ENCODE measurements around the gene LARGE1.
"Not testable (repeated sequence)": the region's sequence is repeated elsewhere in the genome, so short reads cannot be mapped to it uniquely, and the experiment has no call there.

LARGE1 gene

DNA sequence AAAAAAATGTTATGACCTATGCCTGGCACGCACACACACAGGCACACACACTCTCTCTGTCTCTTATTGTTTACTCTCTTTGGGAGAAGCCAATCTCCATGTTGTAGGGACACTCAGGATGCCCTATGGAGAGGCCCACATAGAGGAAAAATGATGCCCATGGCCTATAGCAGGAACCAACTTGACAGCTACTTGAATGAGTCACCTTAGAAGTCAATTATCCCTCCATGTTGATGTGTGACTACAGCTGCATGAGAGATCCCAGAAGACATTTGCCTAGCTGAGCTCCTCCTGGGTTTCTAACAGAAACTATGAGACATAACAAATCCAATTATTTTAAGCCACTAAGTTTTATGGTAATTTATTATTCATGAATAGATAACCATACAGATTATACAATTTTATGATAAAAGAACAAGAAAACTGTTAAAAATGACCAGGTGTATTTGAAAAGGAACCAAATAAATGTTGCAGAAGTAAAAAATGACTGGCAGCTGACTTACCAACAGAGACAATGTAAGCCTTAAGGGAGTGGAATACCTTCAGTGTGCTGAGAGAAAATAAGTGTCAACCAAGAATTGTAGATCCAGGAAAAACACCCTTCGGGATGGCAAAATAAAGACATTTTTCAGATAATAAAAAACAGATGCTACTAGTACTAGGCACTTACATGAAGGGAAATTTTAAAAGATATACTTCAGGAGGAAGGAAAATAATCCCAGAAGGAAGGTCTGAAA lies 458.4 kb downstream of the LARGE1 start:
- DNase-seq, result no peak

DNA sequence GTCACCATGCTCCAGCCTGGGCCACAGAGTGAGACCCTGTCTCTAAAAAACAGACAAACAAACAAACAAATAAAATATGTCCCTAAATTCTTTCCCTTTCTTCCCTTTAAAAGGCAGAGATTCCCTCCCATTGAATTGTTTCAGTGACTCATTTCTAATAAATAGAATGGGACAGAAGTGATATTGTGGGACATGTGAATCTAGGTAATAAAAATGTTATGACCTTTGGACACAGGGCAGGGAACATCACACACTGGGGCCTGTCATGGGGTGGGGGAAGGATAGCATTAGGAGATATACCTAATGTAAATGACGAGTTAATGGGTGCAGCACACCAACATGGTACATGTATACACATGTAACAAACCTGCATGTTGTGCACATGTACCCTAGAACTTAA lies 459.0 kb downstream of the LARGE1 start:
- not testable (repeated sequence) for DNase-seq

- no peak for DNase-seq
Measured at GRCh38 chr22:33459137-33459536, 461.1 kb downstream of the LARGE1 start.

GRCh38 chr22:33456511-33456910 lies 463.8 kb downstream of the LARGE1 start:
- DNase-seq, result no peak

DNA sequence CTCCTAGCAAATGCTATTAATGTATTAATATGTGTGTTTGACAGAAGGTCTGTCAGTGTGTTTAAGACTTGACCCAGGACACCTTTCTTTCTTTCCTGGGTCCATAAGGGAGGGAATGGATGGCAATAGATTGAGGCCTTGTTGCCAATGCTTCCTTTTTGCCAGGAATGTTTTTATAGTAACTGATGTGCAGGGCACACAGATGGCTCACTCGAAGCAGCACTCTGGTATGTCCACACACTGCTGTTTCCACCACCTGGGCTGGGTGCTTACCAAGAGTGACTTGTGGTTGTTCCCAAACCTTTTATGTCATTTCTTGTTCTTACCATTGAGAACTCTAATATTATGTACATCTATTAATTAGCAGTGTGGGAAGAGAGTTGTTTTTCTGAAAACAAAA lies 465.2 kb downstream of the LARGE1 start:
- DNase-seq, result no peak

DNA sequence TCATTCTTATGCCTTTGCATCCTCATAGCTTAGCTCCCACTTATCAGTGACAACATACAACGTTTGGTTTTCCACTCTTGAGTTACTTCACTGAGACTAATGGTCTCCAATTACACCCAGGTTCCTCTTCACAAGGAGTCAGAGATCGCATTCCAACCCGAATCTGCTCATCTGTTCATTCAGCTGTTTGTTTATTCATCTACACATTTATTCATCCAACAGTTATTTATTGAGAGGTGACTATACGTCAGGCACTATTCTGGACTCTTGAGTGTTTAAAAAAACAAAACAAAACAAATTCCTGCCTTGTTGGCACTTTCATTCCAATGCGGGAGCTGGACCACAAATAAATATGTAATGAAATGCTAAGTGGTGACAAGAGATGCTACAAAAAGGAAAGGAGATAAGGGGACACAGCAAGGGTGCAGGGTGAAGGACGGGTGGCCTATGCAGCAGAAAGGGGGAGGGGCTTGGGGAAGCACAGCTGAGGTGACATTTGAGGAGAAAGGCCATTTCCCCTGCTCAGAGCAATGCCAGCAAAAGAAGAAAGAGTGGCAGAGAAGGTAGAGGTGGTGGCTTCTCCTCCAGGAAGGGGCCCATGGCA lies 468.3 kb downstream of the LARGE1 start:
- no peak for DNase-seq

GRCh38 chr22:33450756-33451155 lies 469.5 kb downstream of the LARGE1 start:
- DNase-seq, result no peak

GRCh38 chr22:33447733-33448132 lies 472.5 kb downstream of the LARGE1 start:
- no peak for DNase-seq

DNA sequence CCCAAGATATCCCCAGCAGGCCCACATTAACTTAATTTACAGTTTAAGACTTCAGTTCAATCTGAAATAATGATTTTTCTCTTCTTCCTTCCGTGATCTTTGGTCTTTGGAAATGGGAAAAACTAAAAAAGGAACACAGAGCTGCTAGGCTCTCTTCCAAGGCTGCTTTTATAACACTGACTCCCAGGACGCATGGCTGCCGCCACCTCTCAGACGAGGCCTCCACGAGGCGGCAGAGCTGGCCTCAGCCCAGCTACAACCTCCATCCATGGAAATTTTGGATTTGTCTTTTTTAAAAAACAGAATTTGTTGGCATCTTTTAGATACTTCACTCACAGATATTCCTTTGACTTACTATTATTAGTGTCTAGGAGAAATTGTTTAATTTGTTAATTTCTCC lies 476.6 kb downstream of the LARGE1 start:
- DNase-seq, result no peak

- peak; percentile 2 for DNase-seq
Measured at GRCh38 chr22:33440756-33441155, 479.5 kb downstream of the LARGE1 start.

- peak; percentile 56 for DNase-seq
Measured at GRCh38 chr22:33438273-33438672, 482.0 kb downstream of the LARGE1 start.

- DNase-seq, result no peak
Measured at GRCh38 chr22:33431300-33431699, 489.0 kb downstream of the LARGE1 start.

- DNase-seq, result no peak
Measured at GRCh38 chr22:33429281-33429680, 491.0 kb downstream of the LARGE1 start.

GRCh38 chr22:33427461-33427860 lies 492.8 kb downstream of the LARGE1 start:
- no peak for DNase-seq

- no peak for DNase-seq
Measured at GRCh38 chr22:33426451-33426850, 493.8 kb downstream of the LARGE1 start.

DNA sequence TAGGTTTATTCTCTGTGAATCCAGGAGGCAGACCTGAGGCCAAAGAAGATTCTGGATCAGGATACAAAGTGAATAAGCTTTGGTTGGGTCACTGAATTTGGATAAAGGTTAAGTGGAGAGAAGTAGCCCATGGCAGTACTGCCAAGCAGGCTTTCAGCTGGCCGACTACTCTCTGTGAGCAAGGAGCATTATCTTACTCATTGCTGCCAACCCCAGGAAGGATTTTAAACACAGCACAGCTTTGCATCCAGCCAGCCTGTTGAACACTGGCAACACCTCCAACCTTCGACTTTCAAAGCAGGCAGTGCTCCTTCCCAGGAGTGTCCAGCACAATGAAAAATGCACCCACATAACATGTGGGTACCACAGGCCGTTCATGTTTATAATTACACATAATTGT lies 498.4 kb downstream of the LARGE1 start:
- no peak for DNase-seq

GRCh38 chr22:33418484-33418883 lies 501.8 kb downstream of the LARGE1 start:
- DNase-seq, result no peak

DNA sequence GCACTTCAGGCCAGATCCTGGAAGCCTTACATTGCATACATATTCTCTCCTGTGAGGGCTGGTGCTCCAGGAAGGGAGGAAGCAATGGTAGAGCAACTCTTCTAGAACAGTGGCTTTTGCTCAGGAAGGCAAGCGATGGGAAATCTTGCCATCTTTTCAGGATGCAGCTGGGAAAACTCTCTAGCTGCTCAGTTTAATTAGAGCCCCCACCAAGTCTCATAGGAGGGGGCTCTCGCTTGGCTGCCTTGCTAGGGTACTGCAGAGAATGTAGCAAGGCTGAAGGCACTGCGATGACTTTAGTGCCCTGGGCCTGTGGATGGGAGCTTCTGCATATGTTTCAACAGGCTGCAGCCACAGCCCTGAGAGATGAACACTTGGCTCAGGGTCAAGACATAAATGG lies 504.9 kb downstream of the LARGE1 start:
- DNase-seq, result no peak

- no peak for DNase-seq
Measured at GRCh38 chr22:33409079-33409478, 511.2 kb downstream of the LARGE1 start.

DNA sequence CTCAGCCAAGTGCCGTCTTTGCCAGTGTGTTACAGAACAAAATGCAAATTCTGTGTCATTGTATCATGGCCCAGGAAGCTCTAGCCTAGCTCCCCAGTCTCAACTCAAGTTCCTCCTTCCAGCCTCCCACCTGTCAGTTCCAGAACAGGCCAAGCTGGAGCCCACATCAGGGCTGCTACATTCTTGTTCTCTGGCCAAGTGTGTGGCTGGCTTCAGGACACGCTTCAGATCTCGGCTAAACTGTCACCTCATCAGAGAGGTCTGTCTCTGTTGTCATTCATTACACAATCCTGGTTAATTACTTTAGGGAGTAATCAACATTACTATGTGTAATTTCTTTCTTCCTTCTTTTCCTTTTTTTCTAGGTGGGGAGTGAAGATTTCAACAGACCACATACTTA lies 515.1 kb downstream of the LARGE1 start:
- DNase-seq, result no peak

DNA sequence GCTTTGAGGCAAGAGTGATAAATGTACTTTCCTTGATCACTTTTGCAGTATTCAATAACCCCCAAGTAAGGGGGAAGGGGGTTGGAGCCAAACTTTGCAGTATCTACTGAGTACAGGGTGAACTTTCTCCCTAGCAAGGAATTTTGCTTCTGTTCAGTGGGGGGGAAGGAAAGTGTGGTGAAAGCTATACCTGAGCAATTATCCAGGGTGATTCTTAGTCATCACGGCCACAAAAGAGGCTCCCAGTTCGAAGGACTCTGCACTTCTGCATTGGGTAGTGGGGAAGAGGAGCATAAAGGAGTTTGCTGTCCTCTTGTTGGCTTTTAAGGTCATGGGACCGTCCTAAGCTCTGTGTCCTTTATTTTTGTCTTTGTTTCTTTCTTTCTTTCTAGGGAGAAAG lies 515.6 kb downstream of the LARGE1 start:
- no peak for DNase-seq

- no peak for DNase-seq
Measured at GRCh38 chr22:33402325-33402724, 518.0 kb downstream of the LARGE1 start.

- no peak for DNase-seq
Measured at GRCh38 chr22:33401291-33401690, 519.0 kb downstream of the LARGE1 start.

DNA sequence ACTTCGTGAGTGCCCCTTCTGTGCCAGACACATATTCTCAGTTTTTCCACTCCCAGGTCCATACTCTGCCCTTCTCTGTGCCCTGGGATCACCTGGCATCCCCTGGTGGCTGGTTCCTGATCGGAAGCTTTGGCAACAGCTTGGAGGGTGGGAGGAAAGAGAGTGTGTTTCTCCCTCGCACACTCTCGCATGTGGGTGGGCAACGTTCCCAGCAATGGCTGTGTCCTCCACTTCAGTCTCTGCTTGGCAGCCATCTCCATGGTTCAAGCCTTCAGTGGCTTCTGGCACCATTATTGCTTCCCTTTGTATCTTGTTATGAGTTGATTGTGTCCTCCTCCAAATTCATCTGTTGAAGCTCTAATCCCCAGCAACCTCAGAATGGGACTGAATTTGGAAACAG lies 519.4 kb downstream of the LARGE1 start:
- DNase-seq, result no peak

All from hematopoietic multipotent progenitor cell treated with erythropoietin and hydrocortisone succinate and interleukin-3 and kit ligand, for 4 days (in vitro differentiated cells).